ENCODE measurements around the gene CDH15.

CDH15 gene

GRCh38 chr16:89171216-89172170 is at the start of gene CDH15:
TSS of gene CDH15 (plus strand) at chr16:89171748. CDS start at chr16:89171832, 84 bp downstream.
- DNase-seq (ENCODE audit: low spot score), result peak; percentile 99

GRCh38 chr16:89122322-89122851 is 49.2 kb upstream of the CDH15 start:
- DNase-seq (ENCODE audit: low spot score), result no peak

GRCh38 chr16:89123001-89123830 is 48.3 kb upstream of the CDH15 start:
- no peak for DNase-seq (ENCODE audit: low spot score)

- no peak for DNase-seq (ENCODE audit: low spot score)
Observed at GRCh38 chr16:89123831-89124100, 47.8 kb upstream of the CDH15 start.

- no peak for DNase-seq (ENCODE audit: low spot score)
Observed at GRCh38 chr16:89129378-89129777, 42.2 kb upstream of the CDH15 start.

GRCh38 chr16:89130448-89130847 is 41.1 kb upstream of the CDH15 start:
- no peak for DNase-seq (ENCODE audit: low spot score)

GRCh38 chr16:89131783-89132182 is 39.8 kb upstream of the CDH15 start:
- DNase-seq (ENCODE audit: low spot score), result no peak

GRCh38 chr16:89132194-89133005 is 39.1 kb upstream of the CDH15 start:
- no peak for DNase-seq (ENCODE audit: low spot score)

GRCh38 chr16:89133457-89134127 is 38.0 kb upstream of the CDH15 start:
- DNase-seq (ENCODE audit: low spot score), result no peak

GRCh38 chr16:89134269-89134668 is 37.3 kb upstream of the CDH15 start:
- DNase-seq (ENCODE audit: low spot score), result no peak

- DNase-seq (ENCODE audit: low spot score), result no peak
Observed at GRCh38 chr16:89135166-89135565, 36.4 kb upstream of the CDH15 start.

GRCh38 chr16:89135971-89136765 is 35.4 kb upstream of the CDH15 start:
- DNase-seq (ENCODE audit: low spot score), result no peak

- no peak for DNase-seq (ENCODE audit: low spot score)
Observed at GRCh38 chr16:89136931-89137330, 34.6 kb upstream of the CDH15 start.

GRCh38 chr16:89137666-89138512 is 33.7 kb upstream of the CDH15 start:
- no peak for DNase-seq (ENCODE audit: low spot score)

- no peak for DNase-seq (ENCODE audit: low spot score)
Observed at GRCh38 chr16:89138513-89138795, 33.1 kb upstream of the CDH15 start.

GRCh38 chr16:89138843-89139520 is 32.6 kb upstream of the CDH15 start:
- DNase-seq (ENCODE audit: low spot score), result no peak

- no peak for DNase-seq (ENCODE audit: low spot score)
Observed at GRCh38 chr16:89139907-89140361, 31.6 kb upstream of the CDH15 start.

GRCh38 chr16:89140401-89140800 is 31.1 kb upstream of the CDH15 start:
- no peak for DNase-seq (ENCODE audit: low spot score)
